ENCODE data around the gene PTPN2. TPM values are rescaled to one million over a fixed set of nuclear protein-coding genes. Genes with fewer than 3 reads are reported as not detected.

Gene PTPN2
- total and polyA plus RNA-seq, 7 experiments from 2014 or later: 55.8 to 92.2 (median 76.2) TPM

DNA sequence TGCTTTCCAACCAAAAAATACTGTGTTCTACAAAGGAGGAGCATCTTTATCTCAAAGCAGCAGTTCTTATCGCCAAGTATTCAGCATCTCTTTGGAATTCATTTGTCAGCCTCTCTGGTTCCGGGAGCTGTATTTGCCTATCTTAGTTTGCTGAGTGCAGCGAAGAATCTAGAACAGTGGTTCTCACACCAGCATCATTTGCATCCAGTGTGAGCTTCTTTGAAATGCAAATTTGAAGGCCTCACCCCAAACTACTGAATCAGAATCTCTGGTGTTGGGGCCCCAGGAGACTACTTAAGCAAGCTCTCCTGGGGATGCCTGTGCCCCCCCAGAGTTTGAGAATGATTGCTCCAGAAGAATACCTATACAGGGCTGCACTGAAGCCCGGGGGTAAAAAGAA, 1.5 kb upstream of the PTPN2 start:
- peaks cover 26 to 54% (median 43%) of the 10 kb centered on the region in 7 donors for H3K4me1 Mint-ChIP-seq
- intact Hi-C loops (cut with micrococcal nuclease): loop anchor here (2.0 to 10.0 kb wide), 4 partner anchors 25 to 981 kb away; partner anchors contain the start of genes FAM210A (in 2 of the 2), RNMT (in 2 of the 2) and MPPE1 (in 1 of the 2)
- Histone ChIP-seq H3K4me3 (ENCODE audit: low read length) (no peak overlapping the region), H3K36me3 (ENCODE audit: control insufficient read depth in 2 of 3, insufficient read depth in 3 of 3, low read length in 3 of 3) (no peaks in the 10 kb centered on the region), H3K27ac (ENCODE audit: low read depth, low read length) (peak overlapping the region; percentile 99), H3K27me3 (ENCODE audit: control insufficient read depth in 2 of 2, insufficient read depth in 2 of 2, low read length in 2 of 2) (no peaks in the 10 kb centered on the region), H3K9me3 (ENCODE audit: control insufficient read depth in 2 of 3, low read length in 3 of 3) (no peaks in the 10 kb centered on the region), H3K4me1 (ENCODE audit: control insufficient read depth in 2 of 2, insufficient read depth in 2 of 2, low read length in 2 of 2) (peaks cover 21 to 23% of the 10 kb centered on the region in 2 donors)
- peaks cover 0 to 5% (median 0%) of the 10 kb centered on the region in 11 donors for H3K9me3 Mint-ChIP-seq
- DNase-seq (no peak), ATAC-seq (no peak)
- H3K27me3 Mint-ChIP-seq: no peaks in the 10 kb centered on the region
- ChIA-PET POLR2A (interaction anchor here (0.7 to 1.2 kb wide), 4 partner anchors 44 to 124 kb away, joined by 3 to 8 read pairs (median 4); no protein-coding TSS in a partner anchor), CTCF (interaction anchor here (0.5 kb wide), 1 partner anchor 1002 kb away, joined by 3 read pairs; no protein-coding TSS in a partner anchor)
- H3K4me3 Mint-ChIP-seq: peak overlapping the region in 9 of 10 donors; percentile 17 to 97 (median 93)
- peaks cover 0 to 9% (median 3%) of the 10 kb centered on the region in 5 donors for H3K36me3 Mint-ChIP-seq
- peak overlapping the region in 8 of 9 donors; percentile 65 to 99 (median 96) for H3K27ac Mint-ChIP-seq

DNA sequence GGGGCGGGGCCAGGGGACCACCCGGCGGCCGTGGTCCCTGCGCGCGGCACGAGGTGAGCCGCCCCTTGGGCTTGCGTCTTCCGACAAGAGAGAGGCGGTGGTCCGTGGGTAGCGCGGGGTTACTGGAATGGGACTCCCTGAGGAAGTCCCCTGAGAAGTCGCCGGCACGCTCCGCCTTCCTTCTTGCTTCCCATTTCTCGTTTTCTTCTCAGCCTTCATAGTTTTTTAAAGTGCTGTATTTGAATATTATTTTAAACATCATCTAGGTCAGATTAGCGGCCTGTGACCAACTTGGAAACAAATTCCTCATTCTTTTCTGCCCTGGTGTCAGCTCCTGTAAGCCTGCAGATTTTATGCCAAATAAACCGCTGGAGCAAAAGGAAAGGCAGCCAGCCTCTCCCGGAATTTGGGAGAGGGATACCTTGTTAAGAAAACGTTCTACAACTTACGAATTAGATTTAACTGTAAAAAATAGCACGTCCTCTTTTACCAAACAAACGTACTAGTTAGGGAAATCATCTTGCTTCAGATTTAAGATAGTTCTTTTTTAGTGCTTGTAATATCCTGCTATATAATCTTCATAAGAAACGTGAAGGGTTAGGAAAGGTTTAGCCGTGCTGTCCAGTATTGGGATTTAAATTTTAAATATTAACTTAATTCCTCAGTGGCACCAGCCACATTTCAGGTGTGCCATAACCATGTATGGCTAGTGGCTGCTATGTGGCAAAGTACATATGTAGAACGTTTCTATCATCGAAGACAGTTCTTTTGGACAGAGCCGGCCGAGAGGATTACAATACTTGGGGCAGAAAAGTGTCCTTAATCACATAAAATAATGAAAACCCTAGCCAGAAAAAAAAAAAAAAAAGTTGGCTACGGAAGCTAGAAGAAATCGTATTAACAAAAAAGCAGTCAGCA, 628 bp upstream of the PTPN2 start:
- no peak for DNase-seq
- intact Hi-C loops (cut with micrococcal nuclease): loop anchor here (1.0 to 10.0 kb wide), 11 partner anchors 10 to 1033 kb away; partner anchors contain the start of genes AFG3L2 (in 2 of the 2), FAM210A (in 2 of the 2), RNMT (in 2 of the 2) and CHMP1B (in 1 of the 2)
- no peak for ATAC-seq
- Mint-ChIP-seq H3K4me3 (peak overlapping the region; percentile 87 to 97 (median 94)), H3K27me3 (no peaks in the 10 kb centered on the region), H3K4me1 (peaks cover 35 to 61% (median 51%) of the 10 kb centered on the region in 7 donors), H3K27ac (peak overlapping the region; percentile 93 to 99 (median 96)), H3K9me3 (peaks cover 0 to 5% (median 0%) of the 10 kb centered on the region in 11 donors), H3K36me3 (peaks cover 0 to 7% (median 3%) of the 10 kb centered on the region in 5 donors)
- Histone ChIP-seq H3K4me3 (ENCODE audit: low read length) (peak overlapping the region; percentile 69), H3K9me3 (ENCODE audit: control insufficient read depth in 2 of 3, low read length in 3 of 3) (no peaks in the 10 kb centered on the region), H3K27ac (ENCODE audit: low read depth, low read length) (peak overlapping the region; percentile 99), H3K4me1 (ENCODE audit: control insufficient read depth in 2 of 2, insufficient read depth in 2 of 2, low read length in 2 of 2) (peaks cover 23 to 31% of the 10 kb centered on the region in 2 donors), H3K36me3 (ENCODE audit: control insufficient read depth in 2 of 3, insufficient read depth in 3 of 3, low read length in 3 of 3) (no peaks in the 10 kb centered on the region), H3K27me3 (ENCODE audit: control insufficient read depth in 2 of 2, insufficient read depth in 2 of 2, low read length in 2 of 2) (no peaks in the 10 kb centered on the region)
- ChIA-PET CTCF (interaction anchor here (0.5 kb wide), 1 partner anchor 1001 kb away, joined by 3 read pairs; no protein-coding TSS in a partner anchor), POLR2A (interaction anchor here (0.6 to 2.4 kb wide), 10 partner anchors 61 to 508 kb away, joined by 3 to 15 read pairs (median 8); partner anchors contain the start of genes AFG3L2, CEP192, CEP76 and PSMG2)

DNA sequence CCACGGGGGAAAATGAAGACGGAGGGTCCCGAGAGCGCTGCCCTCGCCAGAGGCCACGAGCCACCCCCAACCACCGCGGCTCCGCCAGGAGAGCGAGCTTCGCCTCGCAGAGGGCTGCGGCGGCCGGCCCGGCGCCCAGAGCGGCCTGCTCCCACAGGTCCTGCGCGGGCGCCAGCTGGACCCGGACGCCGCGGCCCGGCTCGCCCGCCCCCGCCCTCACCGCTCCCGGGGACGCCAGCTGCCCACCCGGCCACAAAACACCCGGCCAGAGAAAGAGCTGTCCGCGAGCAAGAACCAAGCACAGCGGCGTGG, 709 bp downstream of the PTPN2 start:
- H3K4me1 ChIP-seq (ENCODE audit: control insufficient read depth in 2 of 2, insufficient read depth in 2 of 2, low read length in 2 of 2): peaks cover 31 to 33% of the 10 kb centered on the region in 2 donors
- DNase-seq: no peak

DNA sequence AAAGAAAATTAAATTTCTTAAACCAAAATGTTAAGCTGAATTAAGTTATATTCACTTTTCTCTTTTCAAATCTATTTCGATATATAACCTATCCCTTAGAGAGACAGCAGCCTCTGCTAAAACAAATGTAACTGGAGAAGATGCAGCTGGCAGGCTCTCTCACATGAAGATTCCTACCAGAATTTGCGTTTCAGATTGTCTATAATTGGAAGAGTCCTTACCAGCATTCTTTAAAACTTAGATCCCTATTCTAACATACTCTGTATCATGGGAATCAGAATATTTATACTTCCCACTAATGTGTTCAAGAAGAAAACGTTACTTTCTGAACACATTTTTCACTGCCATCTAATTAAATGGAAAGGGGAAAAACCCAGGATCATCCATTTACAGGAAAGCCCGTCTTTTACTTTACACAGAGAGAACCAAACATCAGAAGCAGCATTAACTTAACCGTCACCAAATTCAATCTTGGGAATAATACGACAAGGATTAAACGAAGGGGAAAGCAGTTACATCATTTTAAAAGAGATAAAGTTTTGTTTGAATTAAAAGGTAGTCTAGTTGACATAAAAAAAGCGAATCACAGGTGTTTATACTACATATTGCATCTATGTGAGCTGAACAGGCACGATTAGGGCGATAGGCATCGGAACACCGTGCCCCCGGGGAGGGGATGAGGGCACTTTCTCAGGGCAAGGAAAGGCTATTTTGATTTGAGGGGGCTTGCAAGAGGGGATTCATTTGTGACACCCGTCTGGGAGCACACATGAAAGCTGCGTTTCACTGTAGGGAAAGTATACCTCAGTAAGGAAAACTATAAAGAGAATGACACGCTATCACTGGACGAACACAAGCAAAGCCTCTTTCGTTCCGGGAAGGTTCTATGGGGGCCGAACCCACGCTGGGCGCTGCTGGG, 1.3 kb downstream of the PTPN2 start:
- CTCF ChIA-PET: interaction anchor here (0.6 to 1.5 kb wide), 2 partner anchors 11 to 412 kb away, joined by 3 to 5 read pairs; no protein-coding TSS in a partner anchor
- Mint-ChIP-seq H3K9me3 (peaks cover 0 to 5% (median 0%) of the 10 kb centered on the region in 11 donors), H3K27ac (peak overlapping the region; percentile 87 to 97 (median 93)), H3K4me1 (peaks cover 46 to 72% (median 64%) of the 10 kb centered on the region in 7 donors), H3K36me3 (peaks cover 0 to 7% (median 0%) of the 10 kb centered on the region in 5 donors), H3K27me3 (no peaks in the 10 kb centered on the region), H3K4me3 (peak overlapping the region; percentile 91 to 98 (median 94))
- Histone ChIP-seq H3K9me3 (ENCODE audit: control insufficient read depth in 2 of 3, low read length in 3 of 3) (no peaks in the 10 kb centered on the region), H3K36me3 (ENCODE audit: control insufficient read depth in 2 of 3, insufficient read depth in 3 of 3, low read length in 3 of 3) (no peaks in the 10 kb centered on the region), H3K4me3 (ENCODE audit: low read length) (peak overlapping the region; percentile 89), H3K27me3 (ENCODE audit: control insufficient read depth in 2 of 2, insufficient read depth in 2 of 2, low read length in 2 of 2) (no peaks in the 10 kb centered on the region), H3K4me1 (ENCODE audit: control insufficient read depth in 2 of 2, insufficient read depth in 2 of 2, low read length in 2 of 2) (peaks cover 31 to 33% of the 10 kb centered on the region in 2 donors), H3K27ac (ENCODE audit: low read depth, low read length) (peak overlapping the region; percentile 99)
- intact Hi-C loops (cut with micrococcal nuclease): loop anchor here (1.0 to 10.0 kb wide), 14 partner anchors 14 to 978 kb away; partner anchors contain the start of genes CEP76 (in 2 of the 2), CEP192 (in 1 of the 2), FAM210A (in 1 of the 2) and IMPA2 (in 1 of the 2)
- ATAC-seq: no peak
- POLR2A ChIA-PET: interaction anchor here (0.6 to 2.4 kb wide), 11 partner anchors 8 to 1032 kb away, joined by 3 to 15 read pairs (median 5); partner anchors contain the start of genes AFG3L2, CEP192, CEP76 and MPPE1
- peak in 4 of 9 donors; percentile 19 to 34 (median 25) for DNase-seq

More for the DNA sequence above, 709 bp downstream of the PTPN2 start:
- Mint-ChIP-seq H3K36me3 (peaks cover 0 to 7% (median 0%) of the 10 kb centered on the region in 5 donors), H3K4me3 (peak overlapping the region; percentile 91 to 98 (median 96)), H3K9me3 (peaks cover 0 to 5% (median 0%) of the 10 kb centered on the region in 11 donors), H3K27me3 (no peaks in the 10 kb centered on the region), H3K4me1 (peaks cover 46 to 71% (median 64%) of the 10 kb centered on the region in 7 donors), H3K27ac (peak overlapping the region; percentile 87 to 97 (median 93))
- H3K9me3 ChIP-seq (ENCODE audit: control insufficient read depth in 2 of 3, low read length in 3 of 3): no peaks in the 10 kb centered on the region
- CTCF ChIA-PET: interaction anchor here (0.6 to 1.5 kb wide), 2 partner anchors 10 to 411 kb away, joined by 3 to 5 read pairs; no protein-coding TSS in a partner anchor
- peak overlapping the region; percentile 89 for H3K4me3 ChIP-seq (ENCODE audit: low read length)
- peak overlapping the region; percentile 99 for H3K27ac ChIP-seq (ENCODE audit: low read depth, low read length)
- H3K36me3 ChIP-seq (ENCODE audit: control insufficient read depth in 2 of 3, insufficient read depth in 3 of 3, low read length in 3 of 3): no peaks in the 10 kb centered on the region
- POLR2A ChIA-PET: interaction anchor here (0.8 to 2.4 kb wide), 12 partner anchors 11 to 1033 kb away, joined by 3 to 15 read pairs (median 6); partner anchors contain the start of genes AFG3L2, CEP192, CEP76 and PSMG2
- H3K27me3 ChIP-seq (ENCODE audit: control insufficient read depth in 2 of 2, insufficient read depth in 2 of 2, low read length in 2 of 2): no peaks in the 10 kb centered on the region
- ATAC-seq: no peak
- intact Hi-C loops (cut with micrococcal nuclease): loop anchor here (1.0 to 10.0 kb wide), 14 partner anchors 15 to 979 kb away; partner anchors contain the start of genes CEP76 (in 2 of the 2), CEP192 (in 1 of the 2), FAM210A (in 1 of the 2) and IMPA2 (in 1 of the 2)

DNA sequence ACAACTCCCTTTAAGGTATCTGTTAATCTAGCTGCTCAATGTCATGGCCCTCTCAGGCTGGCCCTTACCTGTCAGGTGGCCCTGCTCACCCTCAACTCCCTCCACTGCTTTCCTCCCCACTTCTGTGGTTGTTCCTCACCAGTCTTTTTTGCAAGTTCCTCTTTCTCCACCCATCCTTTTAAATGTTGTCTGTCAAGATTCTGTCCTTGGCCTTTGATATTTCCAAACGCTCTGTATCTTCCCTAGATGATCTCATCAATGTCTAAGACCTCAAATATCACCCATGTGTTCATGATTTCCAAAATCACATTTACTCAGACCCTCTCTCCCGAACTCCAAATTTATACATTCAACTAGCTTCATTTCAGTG, 3.5 kb downstream of the PTPN2 start:
- H3K4me1 Mint-ChIP-seq: peaks cover 60 to 82% (median 75%) of the 10 kb centered on the region in 7 donors
- H3K27me3 Mint-ChIP-seq: no peaks in the 10 kb centered on the region
- intact Hi-C loops (cut with micrococcal nuclease): loop anchor here (5.0 to 10.0 kb wide), 5 partner anchors 133 to 976 kb away; partner anchors contain the start of genes FAM210A (in 1 of the 2), IMPA2 (in 1 of the 2), MPPE1 (in 1 of the 2) and RNMT (in 1 of the 2)
- peak overlapping the region; percentile 54 to 97 (median 92) for H3K4me3 Mint-ChIP-seq
- Histone ChIP-seq H3K9me3 (ENCODE audit: control insufficient read depth in 2 of 3, low read length in 3 of 3) (no peaks in the 10 kb centered on the region), H3K27ac (ENCODE audit: low read depth, low read length) (no peak overlapping the region), H3K4me3 (ENCODE audit: low read length) (no peak overlapping the region), H3K36me3 (ENCODE audit: control insufficient read depth in 2 of 3, insufficient read depth in 3 of 3, low read length in 3 of 3) (no peaks in the 10 kb centered on the region), H3K4me1 (ENCODE audit: control insufficient read depth in 2 of 2, insufficient read depth in 2 of 2, low read length in 2 of 2) (peaks cover 36 to 42% of the 10 kb centered on the region in 2 donors), H3K27me3 (ENCODE audit: control insufficient read depth in 2 of 2, insufficient read depth in 2 of 2, low read length in 2 of 2) (no peaks in the 10 kb centered on the region)
- peaks cover 0 to 5% (median 0%) of the 10 kb centered on the region in 11 donors for H3K9me3 Mint-ChIP-seq
- no peak for ATAC-seq
- ChIA-PET CTCF (interaction anchor here (0.6 kb wide), 1 partner anchor 9 kb away, joined by 3 read pairs; no protein-coding TSS in a partner anchor), POLR2A (interaction anchor here (2.1 kb wide), 1 partner anchor 177 kb away, joined by 6 read pairs; the partner anchor contains the start of genes CEP76 and PSMG2)
- peak overlapping the region; percentile 4 to 88 (median 38) for H3K27ac Mint-ChIP-seq
- DNase-seq: no peak
- peaks cover 2 to 16% (median 7%) of the 10 kb centered on the region in 5 donors for H3K36me3 Mint-ChIP-seq

All from naive thymus-derived CD4-positive, alpha-beta T cell (primary cell).